HG03108 (cell line): Measurements from ENCODE around the gene SPATC1L.
"Not testable (repeated sequence)": the region's sequence is repeated elsewhere in the genome, so short reads cannot be mapped to it uniquely, and the experiment has no call there.

Source experiments
- ATAC-seq: cut with Tn5 transposase; IDR thresholded peaks from one replicate; pipeline ENCODE4 v1.9.1; 2021; ENCODE audit warnings: moderate library complexity; ENCODE audit not compliant: unreplicated experiment

Gene SPATC1L

DNA sequence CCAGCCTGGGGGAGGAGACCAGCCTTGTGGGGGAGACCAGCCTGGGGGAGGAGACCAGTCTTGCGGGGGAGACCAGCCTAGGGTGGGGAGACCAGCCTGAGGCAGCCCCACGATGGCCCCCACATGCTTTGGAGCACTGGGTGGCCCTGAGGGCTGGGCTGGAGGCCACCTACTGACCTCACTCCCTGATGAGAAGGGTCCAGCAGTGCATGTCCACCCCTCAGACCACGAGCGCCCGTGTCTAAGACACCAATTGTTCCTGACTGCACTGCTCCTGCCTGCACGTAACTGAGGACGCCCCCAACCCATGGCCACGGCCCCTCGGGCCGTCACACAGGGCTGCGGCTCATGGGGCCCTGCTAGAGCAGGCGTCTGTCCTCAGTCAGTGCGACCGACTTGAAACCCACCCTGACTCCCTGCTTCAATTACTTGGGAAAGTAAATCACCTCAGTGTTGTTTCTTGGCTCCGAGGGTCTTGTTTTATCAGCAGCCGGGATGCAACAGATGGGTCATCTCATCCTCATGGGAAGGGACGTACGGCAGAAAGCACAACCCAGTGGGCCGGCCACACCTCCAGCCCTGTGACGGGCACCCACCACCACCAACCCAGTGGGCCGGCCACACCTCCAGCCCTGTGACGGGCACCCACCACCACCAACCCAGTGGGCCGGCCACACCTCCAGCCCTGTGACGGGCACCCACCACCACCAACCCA is at the start of gene SPATC1L:
Gene SPATC1L, minus strand, starts transcription at position 550 of the 715 bp plus-strand sequence. CDS start 1,643 bp downstream, outside the sequence.
- ATAC-seq, result peak; percentile 49

GRCh38 chr21:46229923-46230260 is 45.6 kb upstream of the SPATC1L start:
- ATAC-seq, result no peak

DNA sequence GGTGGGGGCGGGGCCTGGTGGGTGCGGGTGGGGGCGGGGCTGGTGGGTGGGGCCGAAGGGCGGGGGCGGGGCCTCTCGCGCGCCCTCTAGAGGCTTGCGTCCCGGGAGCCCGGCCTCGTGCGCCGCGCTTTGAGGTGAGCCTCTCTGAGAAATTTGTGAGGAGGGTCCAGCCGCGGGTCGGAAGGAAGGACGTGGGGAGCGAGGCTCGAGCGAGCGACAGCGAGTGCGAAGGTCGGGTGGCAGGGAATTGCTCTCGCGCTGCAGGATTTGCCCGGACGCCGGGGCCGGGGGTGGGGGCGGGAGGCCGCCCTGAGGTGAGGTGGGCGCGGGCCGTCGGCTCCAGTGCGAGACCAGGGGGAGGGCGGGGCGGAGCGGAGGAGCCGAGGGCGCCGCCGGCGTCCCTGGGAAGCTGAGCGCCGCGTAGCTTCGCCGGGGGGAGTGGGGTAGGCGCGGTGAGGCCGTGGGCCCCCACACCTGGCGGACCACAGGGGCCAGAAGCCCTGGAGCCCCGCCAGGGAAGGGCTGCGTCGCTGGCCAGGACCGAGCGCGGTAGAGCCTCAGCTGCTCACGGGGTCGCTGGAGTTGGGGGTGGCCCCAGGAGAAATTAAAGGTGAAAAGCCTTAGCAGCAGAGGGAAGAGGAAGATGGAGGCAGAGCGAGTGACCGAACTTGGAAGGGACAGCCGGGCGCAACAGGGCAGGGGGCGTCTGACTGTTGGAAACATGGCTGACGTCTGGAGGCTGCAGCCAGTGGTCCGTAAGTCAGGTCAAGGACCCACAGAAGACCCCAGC is 45.1 kb upstream of the SPATC1L start:
- ATAC-seq, result peak; percentile 14

DNA sequence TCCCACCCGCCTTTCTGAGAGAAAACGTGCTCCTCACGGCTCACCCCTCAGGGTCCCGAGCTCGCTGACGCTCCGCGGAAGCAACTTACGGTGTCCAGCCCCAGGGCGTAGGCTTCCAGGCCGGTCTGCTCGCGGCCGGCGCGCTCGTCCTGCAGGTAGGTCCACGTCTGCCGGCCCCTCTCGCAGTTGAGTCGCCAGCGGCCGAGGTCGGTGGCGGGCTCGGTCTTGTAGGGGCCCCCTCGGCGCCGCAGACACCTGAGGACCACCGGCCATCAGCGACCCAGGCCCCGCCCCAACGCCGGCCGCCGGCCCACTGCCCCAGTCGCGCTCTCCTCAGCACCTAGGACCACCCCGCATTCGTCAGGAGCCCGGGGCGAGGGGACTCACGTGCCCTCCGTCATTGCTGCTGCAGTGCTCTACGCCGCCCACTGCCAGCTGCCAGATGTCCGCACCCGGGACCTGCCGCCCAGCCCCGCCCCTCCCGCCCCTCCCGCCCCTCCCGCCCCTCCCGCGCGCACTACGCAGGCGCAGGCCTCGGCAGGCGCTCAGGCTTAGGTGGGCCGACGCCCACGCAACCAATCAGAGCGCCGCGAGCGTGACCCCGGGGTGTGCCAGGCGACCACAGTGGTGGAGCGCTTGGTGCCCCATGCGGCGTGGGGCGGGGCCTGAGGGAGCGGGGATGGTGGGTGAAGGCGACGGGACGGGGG is 44.2 kb upstream of the SPATC1L start, which contains the start of gene LSS:
Gene LSS, minus strand, starts transcription at position 430 of the 707 bp plus-strand sequence. Its CDS starts 29 bp downstream, at position 401.
- peak; percentile 82 for ATAC-seq

- no peak for ATAC-seq
These were observed 43.6 kb upstream of the SPATC1L start for GRCh38 chr21:46227811-46228344.

GRCh38 chr21:46226920-46227599 is 42.8 kb upstream of the SPATC1L start:
- no peak for ATAC-seq

GRCh38 chr21:46226146-46226545 is 41.9 kb upstream of the SPATC1L start:
- no peak for ATAC-seq

GRCh38 chr21:46223661-46224060 is 39.4 kb upstream of the SPATC1L start:
- ATAC-seq, result not testable (repeated sequence)

GRCh38 chr21:46223217-46223616 is 39.0 kb upstream of the SPATC1L start:
- ATAC-seq, result no peak

GRCh38 chr21:46222436-46223116 is 38.3 kb upstream of the SPATC1L start:
- ATAC-seq, result no peak

- ATAC-seq, result no peak
These were observed 37.6 kb upstream of the SPATC1L start for GRCh38 chr21:46221664-46222435.

GRCh38 chr21:46220847-46221246 is 36.6 kb upstream of the SPATC1L start:
- no peak for ATAC-seq

DNA sequence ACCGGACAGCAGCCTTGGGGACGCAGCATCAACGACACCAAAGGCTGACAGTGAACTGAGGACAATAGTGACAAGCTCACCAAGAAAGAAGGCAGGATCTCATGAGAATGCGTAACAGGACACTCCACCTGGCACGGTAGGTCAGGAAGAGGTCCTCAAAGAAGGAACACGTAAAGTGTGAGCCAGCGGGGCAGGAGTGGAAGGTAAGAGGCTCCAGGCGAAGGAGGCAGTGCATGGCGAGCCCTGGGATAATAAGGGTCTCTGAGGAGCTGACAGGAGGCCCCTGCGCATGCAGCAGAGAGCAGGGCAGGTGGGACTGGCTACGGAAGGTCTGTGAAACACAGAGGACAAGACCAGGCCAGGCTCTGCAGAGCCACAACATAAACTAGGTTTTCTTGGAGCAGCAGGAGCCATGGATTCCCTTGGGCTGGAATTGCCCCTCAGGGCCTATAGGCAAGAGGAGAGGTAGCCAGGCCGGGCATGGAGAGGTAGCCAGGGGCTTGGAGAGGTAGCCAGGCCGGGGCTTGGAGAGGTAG is 36.1 kb upstream of the SPATC1L start:
- ATAC-seq, result no peak

DNA sequence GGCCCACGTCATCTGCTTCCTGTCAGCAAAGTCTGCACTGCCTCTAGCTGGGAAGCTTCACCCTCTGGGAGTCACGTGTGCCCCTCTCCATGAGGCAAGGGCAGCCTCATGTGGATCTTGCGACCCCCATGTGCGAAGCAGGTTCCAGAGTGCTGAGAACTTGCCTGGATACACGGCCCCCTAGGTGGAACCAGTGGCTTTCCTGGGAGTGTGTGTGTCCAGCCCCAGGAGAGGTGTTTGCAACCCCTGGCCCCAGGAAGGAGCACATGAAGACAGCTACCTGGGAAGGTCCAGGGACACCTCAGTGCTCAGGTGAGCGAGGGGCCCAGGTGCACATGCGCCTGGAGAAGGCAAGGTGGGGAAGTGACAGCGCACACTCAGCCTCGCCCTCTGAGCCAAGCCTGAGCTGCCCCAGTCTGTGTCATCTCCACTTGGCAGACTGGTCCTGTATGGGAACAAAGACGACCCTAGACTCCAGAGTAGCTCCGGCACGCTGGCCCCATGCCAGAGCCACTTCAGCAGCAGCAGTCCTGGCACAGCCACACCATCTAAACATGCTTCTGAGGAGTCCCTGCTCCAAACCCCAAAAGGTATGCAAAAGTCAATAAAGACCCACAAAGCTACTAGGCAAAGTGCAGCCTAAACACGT is 35.5 kb upstream of the SPATC1L start:
- ATAC-seq, result no peak

DNA sequence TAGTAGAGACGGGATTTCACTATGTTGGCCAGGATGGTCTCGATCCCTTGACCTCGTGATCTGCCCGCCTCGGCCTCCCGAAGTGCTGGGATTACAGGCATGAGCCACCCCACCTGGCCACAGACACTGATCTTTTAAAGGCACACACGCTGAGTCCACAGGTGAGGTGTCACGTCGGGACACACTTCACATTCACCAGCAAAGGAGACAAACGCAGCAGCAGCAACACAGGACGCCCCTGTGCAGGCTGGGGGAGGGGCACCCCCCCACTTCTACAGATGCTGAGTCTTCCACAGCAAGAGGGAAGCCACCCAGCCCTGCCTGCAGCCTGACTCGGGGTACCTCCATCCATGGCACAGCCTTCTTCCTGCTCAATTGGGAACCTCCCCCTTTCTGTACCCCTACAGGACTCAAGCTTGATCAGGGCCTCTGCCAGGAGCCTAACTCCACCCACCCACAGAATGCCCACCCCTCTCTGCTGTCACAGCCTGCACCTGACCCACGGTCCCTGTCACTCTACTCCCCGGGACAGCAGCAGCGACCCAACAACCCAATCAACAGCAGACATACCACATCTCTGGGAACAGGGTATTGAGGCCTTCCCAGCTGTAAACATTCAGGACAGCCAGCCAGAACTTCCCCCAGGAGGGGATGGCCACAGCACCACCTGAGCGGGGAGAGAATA is 34.8 kb upstream of the SPATC1L start:
- no peak for ATAC-seq

DNA sequence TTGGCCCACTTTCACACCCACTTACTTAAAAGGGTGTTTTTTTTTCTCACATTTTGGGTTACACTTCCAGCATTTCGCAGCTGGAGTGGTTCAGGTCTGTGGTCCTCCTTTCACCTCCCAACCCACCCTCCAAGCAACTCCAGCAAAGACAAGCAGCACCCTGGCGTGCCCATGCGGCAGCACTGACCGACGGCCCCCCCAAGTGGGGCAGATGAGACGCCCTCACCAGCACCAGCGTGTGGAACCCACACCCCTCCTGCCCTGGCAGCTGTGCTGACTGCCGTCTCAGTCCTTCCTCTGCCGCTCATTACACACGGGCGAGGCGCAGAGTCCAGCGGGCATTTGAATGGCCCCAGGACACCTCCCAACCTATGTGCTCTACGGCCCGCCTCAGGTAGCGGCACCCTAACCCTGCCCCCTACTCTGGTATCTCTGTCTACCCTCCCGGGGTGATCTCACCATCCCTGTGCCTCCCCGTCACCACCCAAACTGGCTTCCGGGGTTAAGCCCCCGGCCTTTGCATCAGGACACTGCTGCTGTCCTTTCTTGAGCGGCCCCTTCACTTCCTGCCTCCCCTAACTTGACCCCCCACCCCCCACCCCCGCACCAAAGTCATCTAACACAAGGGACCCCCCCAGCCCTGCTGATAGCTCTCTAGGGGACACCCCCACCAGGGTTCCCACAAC is 33.4 kb upstream of the SPATC1L start:
- ATAC-seq, result no peak

- no peak for ATAC-seq
These were observed 32.0 kb upstream of the SPATC1L start for GRCh38 chr21:46216132-46216747.
